PFSK-1 (cell line): ENCODE data around the gene CSTF2T.

Source experiments
- FOXP2 ChIP-seq: optimal IDR thresholded peaks from 2 replicates; pipeline ENCODE3; 2011; ENCODE audit warnings: borderline replicate concordance, control low read depth, inconsistent platforms; ENCODE audit not compliant: insufficient read depth; ENCODE audit errors: extremely low read length, extremely low read depth
- POLR2AphosphoS5 ChIP-seq: IDR thresholded peaks from 2 replicates; pipeline ENCODE4 v1.6.1; 2012; ENCODE audit warnings: low read depth, mild to moderate bottlenecking, control low read depth, low read length, moderate library complexity
- SIN3A ChIP-seq: IDR thresholded peaks from 2 replicates; pipeline ENCODE4 v1.6.1; 2012; ENCODE audit warnings: mild to moderate bottlenecking, low read length, moderate library complexity, borderline replicate concordance; ENCODE audit not compliant: insufficient read depth
- TAF1 ChIP-seq: IDR thresholded peaks from 2 replicates; pipeline ENCODE4 v1.6.1; 2012; ENCODE audit warnings: low read length, control low read depth, borderline replicate concordance; ENCODE audit not compliant: insufficient read depth
- TF ChIP-seq, protein P1 (sequence below), 2 experiments: IDR thresholded peaks; 2 replicates each; pipeline versions ENCODE4 v1.6.1 to v1.8.0; 2011 to 2012; ENCODE audit warnings: low read depth in 2 of 2, low read length in 2 of 2, control low read depth in 1 of 2, inconsistent platforms in 1 of 2, mild to moderate bottlenecking in 1 of 2, moderate library complexity in 1 of 2; ENCODE audit not compliant: insufficient read depth in 1 of 2

DNA sequence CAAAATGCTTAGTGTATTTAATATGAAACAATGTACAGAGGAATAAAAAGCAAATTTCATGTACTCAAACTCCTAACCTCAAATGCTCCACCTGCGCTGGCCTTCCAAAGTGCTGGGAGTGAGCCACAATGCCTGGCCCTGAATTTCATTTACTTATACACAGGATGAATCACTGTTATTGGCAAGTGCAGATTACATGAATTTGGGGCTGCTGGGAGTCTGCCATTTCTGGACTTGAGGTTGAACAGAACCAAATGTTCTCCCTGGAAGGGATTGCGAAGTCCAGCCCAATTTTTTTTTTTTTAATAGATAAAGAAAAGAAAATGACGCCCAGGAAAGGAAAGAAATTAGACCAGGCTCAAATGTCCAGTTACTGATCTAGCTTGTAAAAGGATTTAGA is 6.8 kb upstream of the CSTF2T start:
- TF ChIP-seq POLR2AphosphoS5 (no peak), SIN3A (no peak), FOXP2 (no peak), TAF1 (no peak)
- TF ChIP-seq, protein P1, sequence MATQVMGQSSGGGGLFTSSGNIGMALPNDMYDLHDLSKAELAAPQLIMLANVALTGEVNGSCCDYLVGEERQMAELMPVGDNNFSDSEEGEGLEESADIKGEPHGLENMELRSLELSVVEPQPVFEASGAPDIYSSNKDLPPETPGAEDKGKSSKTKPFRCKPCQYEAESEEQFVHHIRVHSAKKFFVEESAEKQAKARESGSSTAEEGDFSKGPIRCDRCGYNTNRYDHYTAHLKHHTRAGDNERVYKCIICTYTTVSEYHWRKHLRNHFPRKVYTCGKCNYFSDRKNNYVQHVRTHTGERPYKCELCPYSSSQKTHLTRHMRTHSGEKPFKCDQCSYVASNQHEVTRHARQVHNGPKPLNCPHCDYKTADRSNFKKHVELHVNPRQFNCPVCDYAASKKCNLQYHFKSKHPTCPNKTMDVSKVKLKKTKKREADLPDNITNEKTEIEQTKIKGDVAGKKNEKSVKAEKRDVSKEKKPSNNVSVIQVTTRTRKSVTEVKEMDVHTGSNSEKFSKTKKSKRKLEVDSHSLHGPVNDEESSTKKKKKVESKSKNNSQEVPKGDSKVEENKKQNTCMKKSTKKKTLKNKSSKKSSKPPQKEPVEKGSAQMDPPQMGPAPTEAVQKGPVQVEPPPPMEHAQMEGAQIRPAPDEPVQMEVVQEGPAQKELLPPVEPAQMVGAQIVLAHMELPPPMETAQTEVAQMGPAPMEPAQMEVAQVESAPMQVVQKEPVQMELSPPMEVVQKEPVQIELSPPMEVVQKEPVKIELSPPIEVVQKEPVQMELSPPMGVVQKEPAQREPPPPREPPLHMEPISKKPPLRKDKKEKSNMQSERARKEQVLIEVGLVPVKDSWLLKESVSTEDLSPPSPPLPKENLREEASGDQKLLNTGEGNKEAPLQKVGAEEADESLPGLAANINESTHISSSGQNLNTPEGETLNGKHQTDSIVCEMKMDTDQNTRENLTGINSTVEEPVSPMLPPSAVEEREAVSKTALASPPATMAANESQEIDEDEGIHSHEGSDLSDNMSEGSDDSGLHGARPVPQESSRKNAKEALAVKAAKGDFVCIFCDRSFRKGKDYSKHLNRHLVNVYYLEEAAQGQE (IDR thresholded peaks at IDR 0.05; ENCODE audit: insufficient read depth in 1 of 2, low read depth in 2 of 2, low read length in 2 of 2) = no peak
